Neuronal stem cell (in vitro differentiated cells): ENCODE results near the gene PLXND1.

Source experiments
- DNase-seq: peaks from one replicate; pipeline ENCODE4 v3.0.0-alpha.2; 2013; ENCODE audit warnings: low spot score
- H2AFZ ChIP-seq: one replicate; pipeline ENCODE4 v1.6.1; 2013; ENCODE audit warnings: mild to moderate bottlenecking, low read length, inconsistent platforms
- H2AK5ac ChIP-seq: 2 replicates; pipeline ENCODE4 v1.6.1; 2013; ENCODE audit warnings: low read depth, mild to moderate bottlenecking, inconsistent platforms, low read length, moderate library complexity, mixed read lengths
- H2BK120ac ChIP-seq: 2 replicates; pipeline ENCODE4 v1.6.1; 2013; ENCODE audit warnings: low read depth, mild to moderate bottlenecking, inconsistent platforms, low read length, moderate library complexity, mixed read lengths
- H2BK12ac ChIP-seq: one replicate; pipeline ENCODE4 v1.6.1; 2013; ENCODE audit warnings: low read length, inconsistent platforms
- H2BK15ac ChIP-seq: 2 replicates; pipeline ENCODE4 v1.6.1; 2013; ENCODE audit warnings: mild to moderate bottlenecking, low read length, inconsistent platforms, mixed read lengths
- H2BK5ac ChIP-seq: one replicate; pipeline ENCODE4 v1.6.1; 2013; ENCODE audit warnings: inconsistent platforms, mild to moderate bottlenecking, low read length, moderate library complexity
- H3K14ac ChIP-seq: one replicate; pipeline ENCODE4 v1.6.1; 2013; ENCODE audit warnings: low read length, inconsistent platforms
- H3K18ac ChIP-seq: 2 replicates; pipeline ENCODE4 v1.6.1; 2013; ENCODE audit warnings: low read length, inconsistent platforms
- H3K23ac ChIP-seq: 2 replicates; pipeline ENCODE4 v1.6.1; 2013; ENCODE audit warnings: low read depth, mild to moderate bottlenecking, mixed read lengths, low read length, inconsistent platforms; ENCODE audit not compliant: poor library complexity
- H3K27ac ChIP-seq: replicated peaks from 3 replicates; pipeline ENCODE4 v1.5.1; 2013; ENCODE audit warnings: low read length, inconsistent platforms
- H3K27me3 ChIP-seq, 3 experiments: 2 replicates each; pipeline ENCODE4 v1.6.1; 2013; ENCODE audit warnings: low read length in 3 of 3, mild to moderate bottlenecking in 2 of 3, inconsistent platforms in 1 of 3, low read depth in 1 of 3, mixed read lengths in 1 of 3, moderate library complexity in 1 of 3; ENCODE audit not compliant: control insufficient read depth in 3 of 3, insufficient read depth in 3 of 3
- H3K36me3 ChIP-seq, 2 donors: replicated peaks in 1 of 2; 2 replicates each; pipeline ENCODE4 v1.6.1; 2013; ENCODE audit warnings: low read length in 2 of 2; ENCODE audit not compliant: control insufficient read depth in 2 of 2, insufficient read depth in 2 of 2
- H3K4ac ChIP-seq: 2 replicates; pipeline ENCODE4 v1.6.1; 2013; ENCODE audit warnings: inconsistent platforms, mild to moderate bottlenecking, low read length, moderate library complexity
- H3K4me1 ChIP-seq, 2 donors: 1 replicate in 1 of 2; 2 replicates in 1 of 2; pipeline ENCODE4 v1.6.1; 2013; ENCODE audit warnings: low read length in 2 of 2, low read depth in 1 of 2; ENCODE audit not compliant: control insufficient read depth in 2 of 2, insufficient read depth in 1 of 2
- H3K4me2 ChIP-seq: one replicate; pipeline ENCODE4 v1.6.1; 2013; ENCODE audit warnings: mild to moderate bottlenecking, low read length, inconsistent platforms; ENCODE audit not compliant: insufficient read depth, poor library complexity, severe bottlenecking
- H3K4me3 ChIP-seq, 2 donors: 2 replicates each; pipeline ENCODE4 v1.5.1; 2013; ENCODE audit warnings: low read length in 2 of 2, mild to moderate bottlenecking in 2 of 2, inconsistent platforms in 1 of 2, moderate library complexity in 1 of 2
- H3K79me1 ChIP-seq: one replicate; pipeline ENCODE4 v1.6.1; 2013; ENCODE audit warnings: low read depth, mild to moderate bottlenecking, inconsistent platforms, low read length, moderate library complexity
- H3K9ac ChIP-seq: one replicate; pipeline ENCODE4 v1.6.1; 2013; ENCODE audit warnings: mild to moderate bottlenecking, low read depth, low read length, inconsistent platforms; ENCODE audit not compliant: poor library complexity
- H3K9me3 ChIP-seq, 2 donors: replicated peaks in 1 of 2; 2 replicates each; pipeline versions ENCODE3 to v1.6.1; 2013; ENCODE audit warnings: low read length in 2 of 2, mild to moderate bottlenecking in 2 of 2, inconsistent platforms in 1 of 2, low read depth in 1 of 2, mixed read lengths in 1 of 2, moderate library complexity in 1 of 2; ENCODE audit not compliant: control insufficient read depth in 2 of 2, insufficient read depth in 1 of 2
- H4K8ac ChIP-seq: one replicate; pipeline ENCODE4 v1.6.1; 2013; ENCODE audit warnings: low read depth, mild to moderate bottlenecking, inconsistent platforms, low read length, moderate library complexity
- H4K91ac ChIP-seq: one replicate; pipeline ENCODE4 v1.6.1; 2013; ENCODE audit warnings: low read length, low read depth, mild to moderate bottlenecking, inconsistent platforms; ENCODE audit not compliant: poor library complexity
- WGBS, 2 donors: extraction: QIAGEN DNeasy Blood & Tissue Kit; methylation state at CpG; one replicate each; pipeline ENCODE4 v1.1.7; 2013; ENCODE audit warnings: missing lambda C conversion rate in 2 of 2, mixed read lengths in 1 of 2; ENCODE audit not compliant: insufficient read length in 2 of 2, insufficient replicate concordance in 1 of 2; ENCODE audit errors: extremely low coverage in 2 of 2; 5-methylcytosine and 5-hydroxymethylcytosine counted together

The PLXND1 gene

DNA sequence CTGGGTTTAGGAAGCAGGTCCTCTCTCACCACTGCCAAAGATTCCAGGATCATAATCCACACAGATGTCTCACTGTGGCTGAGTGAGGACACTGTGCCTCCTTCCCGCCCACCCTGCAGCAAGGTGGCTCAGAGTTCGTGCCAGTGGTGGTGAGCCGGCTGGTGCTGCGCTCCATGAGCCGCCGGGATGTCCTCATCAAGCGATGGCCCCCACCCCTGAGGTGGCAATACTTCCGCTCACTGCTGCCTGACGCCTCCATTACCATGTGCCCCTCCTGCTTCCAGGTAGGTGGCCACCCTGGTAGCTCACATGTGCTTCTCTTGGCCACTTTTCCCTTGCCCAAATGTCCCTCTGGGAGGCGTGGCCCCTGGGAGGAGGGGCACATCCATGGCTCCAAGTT, 87.0 kb downstream of the PLXND1 start:
- Histone ChIP-seq H3K4me2 (no peak overlapping the region), H3K79me1 (no peaks in the 10 kb centered on the region), H3K4me1 (peaks cover 0 to 7% of the 10 kb centered on the region in 2 donors), H3K4ac (no peak overlapping the region), H3K18ac (no peak overlapping the region), H2BK15ac (no peak overlapping the region), H3K23ac (peak overlapping the region; percentile 44), H2BK5ac (no peak overlapping the region), H3K27me3 (no peaks in the 10 kb centered on the region), H3K9ac (peak overlapping the region; percentile 32), H2BK120ac (no peak overlapping the region), H3K9me3 (no peaks in the 10 kb centered on the region), H2BK12ac (peak overlapping the region; percentile 4), H3K36me3 (peaks cover 10 to 30% of the 10 kb centered on the region in 2 donors), H4K8ac (no peak overlapping the region), H2AFZ (no peak overlapping the region), H3K14ac (no peak overlapping the region), H2AK5ac (no peak overlapping the region), H3K27ac (no peak overlapping the region), H4K91ac (no peak overlapping the region), H3K4me3 (no peak overlapping the region)
- no CpG with 5 or more reads among the region's 10 CpGs for WGBS, 2 donors
- no peak for DNase-seq

DNA sequence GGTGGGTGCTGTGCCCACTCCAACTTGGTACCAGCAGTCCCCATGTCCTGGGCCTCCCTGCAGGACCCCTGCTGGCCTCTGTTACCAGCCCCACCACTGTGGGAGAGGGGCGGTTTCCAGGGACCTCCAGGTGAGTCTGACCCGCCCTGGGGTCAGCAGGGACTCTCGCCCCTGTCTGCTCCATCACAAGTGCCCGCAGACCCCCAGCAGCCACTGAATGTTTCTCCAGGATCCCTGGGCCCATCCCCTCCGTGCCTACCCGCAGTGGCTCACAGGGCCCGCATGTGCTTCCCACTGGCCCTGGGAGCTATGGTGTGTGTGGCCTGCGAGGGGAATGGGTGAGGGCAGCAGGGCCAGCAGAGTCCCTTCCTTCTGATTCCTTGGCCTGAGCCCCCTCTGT, 87.9 kb downstream of the PLXND1 start:
- Histone ChIP-seq H2BK5ac (peak overlapping the region; percentile 68), H3K23ac (no peak overlapping the region), H2AFZ (no peak overlapping the region), H3K36me3 (peaks cover 13 to 39% of the 10 kb centered on the region in 2 donors), H3K4me2 (no peak overlapping the region), H3K9ac (no peak overlapping the region), H3K4ac (no peak overlapping the region), H3K9me3 (no peaks in the 10 kb centered on the region), H3K14ac (no peak overlapping the region), H2BK15ac (no peak overlapping the region), H2BK12ac (no peak overlapping the region), H3K79me1 (no peaks in the 10 kb centered on the region), H3K4me3 (no peak overlapping the region), H4K8ac (no peak overlapping the region), H3K18ac (no peak overlapping the region), H2BK120ac (no peak overlapping the region), H4K91ac (no peak overlapping the region), H3K27me3 (no peaks in the 10 kb centered on the region), H2AK5ac (no peak overlapping the region), H3K4me1 (peaks cover 0 to 7% of the 10 kb centered on the region in 2 donors), H3K27ac (no peak overlapping the region)
- WGBS, 2 donors: no CpG with 5 or more reads among the region's 8 CpGs
- no peak for DNase-seq

DNA sequence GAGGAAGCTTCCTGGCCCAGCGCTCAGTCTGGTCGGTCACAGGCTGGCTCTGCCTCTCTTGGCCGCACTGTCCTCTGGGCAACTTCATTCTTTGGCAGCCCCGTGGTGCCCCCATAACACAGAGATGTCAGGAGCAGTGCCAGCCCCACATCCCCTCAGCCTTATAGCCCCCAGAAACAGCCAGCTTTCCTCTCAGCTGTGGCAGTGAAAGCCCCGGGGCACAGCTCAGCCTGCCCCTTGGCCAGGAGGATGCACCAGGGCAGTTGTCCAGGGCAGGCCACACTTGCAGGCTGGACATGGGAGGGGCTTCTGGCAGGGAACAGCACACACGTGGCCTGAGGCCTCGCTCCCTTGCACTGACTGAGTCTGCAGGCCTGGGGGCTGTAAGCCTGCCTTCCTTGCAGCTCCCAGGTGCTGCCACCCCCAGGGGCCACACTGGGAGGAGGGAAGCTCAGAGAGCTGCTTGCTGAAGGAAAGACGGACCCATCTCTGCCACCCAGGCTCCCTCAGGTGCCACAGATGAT, 88.4 kb downstream of the PLXND1 start:
- peaks cover 13 to 44% of the 10 kb centered on the region in 2 donors for H3K36me3 ChIP-seq
- no peak overlapping the region for H3K14ac ChIP-seq
- H2BK12ac ChIP-seq: no peak overlapping the region
- no peak for DNase-seq
- H4K91ac ChIP-seq: no peak overlapping the region
- H3K27ac ChIP-seq: no peak overlapping the region
- no peak overlapping the region for H3K4me2 ChIP-seq
- no peaks in the 10 kb centered on the region for H3K9me3 ChIP-seq
- no CpG with 5 or more reads among the region's 8 CpGs for WGBS, 2 donors
- H3K4me3 ChIP-seq: no peak overlapping the region
- H2BK120ac ChIP-seq: no peak overlapping the region
- H3K4me1 ChIP-seq: peaks cover 0 to 7% of the 10 kb centered on the region in 2 donors
- H3K18ac ChIP-seq: peak overlapping the region; percentile 40
- peak overlapping the region; percentile 68 for H2BK5ac ChIP-seq
- H3K4ac ChIP-seq: no peak overlapping the region
- no peak overlapping the region for H2AFZ ChIP-seq
- H4K8ac ChIP-seq: no peak overlapping the region
- H3K23ac ChIP-seq: peak overlapping the region; percentile 17
- no peak overlapping the region for H2AK5ac ChIP-seq
- H2BK15ac ChIP-seq: no peak overlapping the region
- H3K9ac ChIP-seq: no peak overlapping the region
- H3K27me3 ChIP-seq: no peaks in the 10 kb centered on the region
- H3K79me1 ChIP-seq: no peaks in the 10 kb centered on the region

DNA sequence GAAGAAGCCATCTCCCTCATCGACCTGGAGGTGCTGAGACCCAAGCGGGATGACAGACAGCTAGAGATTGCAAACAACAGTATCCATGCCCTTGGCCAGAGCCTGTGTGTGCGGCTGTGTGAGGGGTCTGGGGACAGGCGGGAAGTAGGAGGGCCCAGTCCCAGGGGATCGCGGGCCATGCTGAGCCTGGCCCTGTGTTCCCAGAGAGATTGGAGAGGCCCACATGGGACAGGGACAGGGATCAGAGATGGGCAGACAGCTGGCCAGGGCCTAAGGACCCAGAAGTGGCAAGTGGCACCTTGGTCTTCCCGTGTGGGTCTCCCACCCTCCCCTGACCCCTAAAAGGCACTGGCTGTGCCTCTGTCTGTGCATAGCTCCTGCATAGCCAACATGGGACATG, 89.0 kb downstream of the PLXND1 start:
- H3K4me1 ChIP-seq: peaks cover 0 to 7% of the 10 kb centered on the region in 2 donors
- H3K4me2 ChIP-seq: no peak overlapping the region
- H2AK5ac ChIP-seq: no peak overlapping the region
- H2BK12ac ChIP-seq: no peak overlapping the region
- H4K8ac ChIP-seq: no peak overlapping the region
- H3K36me3 ChIP-seq: peaks cover 15 to 49% of the 10 kb centered on the region in 2 donors
- H2BK5ac ChIP-seq: no peak overlapping the region
- WGBS, 2 donors: no CpG with 5 or more reads among the region's 7 CpGs
- no peak overlapping the region for H3K23ac ChIP-seq
- no peak overlapping the region for H2BK120ac ChIP-seq
- no peak overlapping the region for H3K27ac ChIP-seq
- no peak overlapping the region for H3K14ac ChIP-seq
- no peak overlapping the region for H2BK15ac ChIP-seq
- H4K91ac ChIP-seq: no peak overlapping the region
- H3K18ac ChIP-seq: no peak overlapping the region
- no peaks in the 10 kb centered on the region for H3K79me1 ChIP-seq
- no peak overlapping the region for H3K4me3 ChIP-seq
- no peak overlapping the region for H3K4ac ChIP-seq
- H3K9me3 ChIP-seq: no peaks in the 10 kb centered on the region
- no peak overlapping the region for H2AFZ ChIP-seq
- no peaks in the 10 kb centered on the region for H3K27me3 ChIP-seq
- no peak overlapping the region for H3K9ac ChIP-seq
- DNase-seq: no peak
